H1 (cell line): Measurements from ENCODE around the gene IL13RA1. TPM values are rescaled to one million over a fixed set of nuclear protein-coding genes. Genes with fewer than 3 reads are reported as not detected.

Experiments used
- CHD1 ChIP-seq: IDR thresholded peaks from 2 replicates; pipeline ENCODE4 v1.6.1; 2012; ENCODE audit warnings: low read depth, low read length, improper control_type of control experiment
- CHD7 ChIP-seq: fragments of 300-600 bp; sonication (generic); IDR thresholded peaks from 2 replicates; pipeline ENCODE4 v1.7.1; 2012; ENCODE audit warnings: low read length, moderate library complexity, mild to moderate bottlenecking, inconsistent platforms; ENCODE audit not compliant: insufficient replicate concordance
- JUND ChIP-seq: IDR thresholded peaks from 2 replicates; pipeline ENCODE4 v1.6.1; 2011; ENCODE audit warnings: mild to moderate bottlenecking, improper control_type of control experiment, low read length
- TBP ChIP-seq: IDR thresholded peaks from 2 replicates; pipeline ENCODE4 v1.6.1; 2011; ENCODE audit warnings: low read depth, low read length, improper control_type of control experiment
- TCF12 ChIP-seq: IDR thresholded peaks from 2 replicates; pipeline ENCODE4 v1.6.1; 2011; ENCODE audit warnings: low read depth, mild to moderate bottlenecking, low read length
- ZNF274 ChIP-seq: IDR thresholded peaks from 2 replicates; pipeline ENCODE4 v1.7.0; 2012; ENCODE audit warnings: low read length, borderline replicate concordance; ENCODE audit errors: extremely low read depth
- polyA plus RNA-seq, 7 experiments: library from polyadenylated mRNA; depleted of rRNA in 3 of 7; stranded (reverse) in 5 of 7; unstranded in 2 of 7; fragments of >200 nt in 5 of 7; fragments of 200-250 nt in 2 of 7; gene quantifications; 1 replicate in 5 of 7; 2 replicates in 1 of 7; 4 replicates in 1 of 7; pipeline versions ENCODE4 v1.2.1 to v1.2.3, GENCODE V29; 2011 to 2013; ENCODE audit warnings: missing spikeins in 2 of 7, mixed read lengths in 2 of 7
- total RNA-seq: library from RNA; stranded (reverse); fragmentation: NEBNext Ultra II Directional; extraction: Animal tissue kit (Norgen Biotek cat#: 25700); gene quantifications from 2 replicates; pipeline ENCODE4 v1.2.1, GENCODE V29; 2021
- TF ChIP-seq, protein P1 (sequence below): IDR thresholded peaks from 2 replicates; pipeline ENCODE4 v1.6.1; 2012; ENCODE audit warnings: low read length, inconsistent platforms

IL13RA1 gene
- total and polyA plus RNA-seq, 2 of the 8 experiments (the other 6 are each of a cell fraction or from before 2014, with no cell fraction given) = 3.3 to 9.4 TPM

GRCh38 chrX:118685393-118685792 is 42.0 kb upstream of the IL13RA1 start (continued):
- TF ChIP-seq CHD7 (no peak), TCF12 (no peak), CHD1 (no peak), JUND (no peak), TBP (no peak), ZNF274 (no peak)
- TF ChIP-seq, protein P1, sequence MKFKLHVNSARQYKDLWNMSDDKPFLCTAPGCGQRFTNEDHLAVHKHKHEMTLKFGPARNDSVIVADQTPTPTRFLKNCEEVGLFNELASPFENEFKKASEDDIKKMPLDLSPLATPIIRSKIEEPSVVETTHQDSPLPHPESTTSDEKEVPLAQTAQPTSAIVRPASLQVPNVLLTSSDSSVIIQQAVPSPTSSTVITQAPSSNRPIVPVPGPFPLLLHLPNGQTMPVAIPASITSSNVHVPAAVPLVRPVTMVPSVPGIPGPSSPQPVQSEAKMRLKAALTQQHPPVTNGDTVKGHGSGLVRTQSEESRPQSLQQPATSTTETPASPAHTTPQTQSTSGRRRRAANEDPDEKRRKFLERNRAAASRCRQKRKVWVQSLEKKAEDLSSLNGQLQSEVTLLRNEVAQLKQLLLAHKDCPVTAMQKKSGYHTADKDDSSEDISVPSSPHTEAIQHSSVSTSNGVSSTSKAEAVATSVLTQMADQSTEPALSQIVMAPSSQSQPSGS = no peak
- TF ChIP-seq, all 59 proteins: peak for 0
